ENCODE data around the gene GPR137B. TPM values are rescaled to one million over a fixed set of nuclear protein-coding genes. Genes with fewer than 3 reads are reported as not detected.

Gene GPR137B
- total and polyA plus RNA-seq, 2 of the 4 experiments (the other 2 are of a cell fraction): 4.5 to 12.3 TPM

DNA sequence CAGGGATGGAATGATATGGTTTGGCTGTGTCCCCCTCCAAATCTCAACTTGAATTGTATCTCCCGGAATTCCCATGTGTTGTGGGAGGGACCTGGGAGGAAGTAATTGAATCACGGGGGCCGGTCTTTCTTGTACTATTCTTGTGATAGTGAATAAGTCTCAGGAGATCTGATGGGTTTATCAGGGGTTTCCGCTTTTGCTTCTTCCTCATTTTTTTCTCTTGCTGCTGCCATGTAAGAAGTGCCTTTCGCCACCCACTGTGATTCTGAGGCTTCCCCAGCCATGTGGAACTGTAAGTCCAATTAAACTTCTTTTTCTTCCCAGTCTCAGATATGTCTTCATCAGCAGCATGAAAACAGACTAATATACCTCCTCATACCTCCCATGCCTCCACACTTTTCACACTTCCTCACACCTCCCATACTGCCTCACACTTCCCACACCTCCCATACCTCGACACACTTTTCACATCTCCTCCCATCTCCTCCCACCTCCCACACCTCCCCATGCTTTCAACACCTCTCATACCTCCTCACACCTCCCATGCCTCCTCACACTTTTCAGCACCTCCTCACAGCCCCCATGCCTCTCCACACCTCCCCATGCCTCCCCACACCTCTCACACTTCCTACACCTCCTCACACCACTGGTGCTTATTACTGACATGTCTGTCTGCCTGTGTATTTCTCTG lies 21.3 kb downstream of the GPR137B start:
- CTCF ChIA-PET: no interaction called here
- H2AK5ac ChIP-seq (ENCODE audit: low read depth, low read length): no peak overlapping the region
- intact Hi-C loops (cut with micrococcal nuclease): no loop called here

More for the DNA sequence above, 21.3 kb downstream of the GPR137B start:
- no peak overlapping the region for H3K9ac ChIP-seq (ENCODE audit: low read depth, low read length)
- no peak overlapping the region for H3K18ac ChIP-seq (ENCODE audit: low read depth, low read length)
- no peak for DNase-seq
- H3K4ac ChIP-seq (ENCODE audit: low read depth, low read length): no peak overlapping the region
- H3K79me1 ChIP-seq (ENCODE audit: low read depth in 1 of 2, low read length in 2 of 2): 0 out of 4 replicates have a peak, but pooled peaks cover 0 to under 1% of the 10 kb centered on the region in 2 experiments
- no peak overlapping the region for H2BK20ac ChIP-seq (ENCODE audit: low read depth, low read length)
- no peak overlapping the region for H4K5ac ChIP-seq (ENCODE audit: low read depth, low read length)
- in situ Hi-C loops (cut with MboI; ENCODE audit: low sequenced_read_pairs) (no loop called here), dilution Hi-C loops (cut with HindIII; ENCODE audit: low sequenced_read_pairs, unreplicated experiment) (no loop called here)
- H4K8ac ChIP-seq (ENCODE audit: low read depth in 2 of 2, low read length in 2 of 2): no peak overlapping the region
- no peak overlapping the region for H2BK5ac ChIP-seq (ENCODE audit: low read depth, low read length, poor library complexity, severe bottlenecking)
- H4K91ac ChIP-seq (ENCODE audit: insufficient read depth, low read depth, low read length): no peak overlapping the region
- H3K4me1 ChIP-seq (ENCODE audit: control insufficient read depth, insufficient read depth, low read length): no peaks in the 10 kb centered on the region
- no peak overlapping the region for H3K14ac ChIP-seq (replicated peaks; ENCODE audit: low read depth, low read length)
- no peak overlapping the region for H3K4me2 ChIP-seq (ENCODE audit: low read depth, low read length)
- no peak overlapping the region for H2BK15ac ChIP-seq (ENCODE audit: low read depth, low read length)
- no TSS peak for BruUV-seq (replicated peaks)
- H3K27me3 ChIP-seq (ENCODE audit: control insufficient read depth, insufficient read depth, low read length): no peaks in the 10 kb centered on the region
- H2AFZ ChIP-seq (replicated peaks; ENCODE audit: low read length, poor library complexity): no peak overlapping the region
- no peak overlapping the region for H3K23ac ChIP-seq (ENCODE audit: low read depth, low read length)
- no peaks in the 10 kb centered on the region for H4K20me1 ChIP-seq (ENCODE audit: insufficient read depth, low read length)
- no peak overlapping the region for H2AK9ac ChIP-seq (replicated peaks; ENCODE audit: low read depth, low read length, poor library complexity)
- no peak for ATAC-seq (ENCODE audit: low read depth)
- H3K9me1 ChIP-seq (ENCODE audit: insufficient read depth, low read length): no peaks in the 10 kb centered on the region
- no peak overlapping the region for H2BK120ac ChIP-seq (ENCODE audit: low read depth, low read length)
- H3K9me3 ChIP-seq (ENCODE audit: control insufficient read depth, insufficient read depth, low read length): peaks cover 6% of the 10 kb centered on the region; the same call in 1 of the 2 replicates
- TF ChIP-seq CEBPB (IDR thresholded peaks at IDR 0.05; ENCODE audit: low read depth, low read length): no peak
- TF ChIP-seq FOS (IDR thresholded peaks at IDR 0.05; ENCODE audit: low read depth, low read length): no peak
- TF ChIP-seq, protein P1, sequence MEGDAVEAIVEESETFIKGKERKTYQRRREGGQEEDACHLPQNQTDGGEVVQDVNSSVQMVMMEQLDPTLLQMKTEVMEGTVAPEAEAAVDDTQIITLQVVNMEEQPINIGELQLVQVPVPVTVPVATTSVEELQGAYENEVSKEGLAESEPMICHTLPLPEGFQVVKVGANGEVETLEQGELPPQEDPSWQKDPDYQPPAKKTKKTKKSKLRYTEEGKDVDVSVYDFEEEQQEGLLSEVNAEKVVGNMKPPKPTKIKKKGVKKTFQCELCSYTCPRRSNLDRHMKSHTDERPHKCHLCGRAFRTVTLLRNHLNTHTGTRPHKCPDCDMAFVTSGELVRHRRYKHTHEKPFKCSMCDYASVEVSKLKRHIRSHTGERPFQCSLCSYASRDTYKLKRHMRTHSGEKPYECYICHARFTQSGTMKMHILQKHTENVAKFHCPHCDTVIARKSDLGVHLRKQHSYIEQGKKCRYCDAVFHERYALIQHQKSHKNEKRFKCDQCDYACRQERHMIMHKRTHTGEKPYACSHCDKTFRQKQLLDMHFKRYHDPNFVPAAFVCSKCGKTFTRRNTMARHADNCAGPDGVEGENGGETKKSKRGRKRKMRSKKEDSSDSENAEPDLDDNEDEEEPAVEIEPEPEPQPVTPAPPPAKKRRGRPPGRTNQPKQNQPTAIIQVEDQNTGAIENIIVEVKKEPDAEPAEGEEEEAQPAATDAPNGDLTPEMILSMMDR (conservative IDR thresholded peaks at IDR 0.05; ENCODE audit: low read depth, low read length): no peak
- no peak for TF ChIP-seq NFE2L2 (IDR thresholded peaks at IDR 0.05; ENCODE audit: low read depth, low read length)
- no peak for TF ChIP-seq RAD21 (IDR thresholded peaks at IDR 0.05; ENCODE audit: low read length)
- TF ChIP-seq MAFK (IDR thresholded peaks at IDR 0.05; ENCODE audit: low read depth, low read length): no peak
- TF ChIP-seq SMC3 (IDR thresholded peaks at IDR 0.05; ENCODE audit: low read depth, low read length): no peak
- no peak for TF ChIP-seq BHLHE40 (IDR thresholded peaks at IDR 0.05; ENCODE audit: low read depth, low read length)
- no peak for TF ChIP-seq POLR2A (IDR thresholded peaks at IDR 0.05; ENCODE audit: low read depth, low read length)
- TF ChIP-seq MAZ (IDR thresholded peaks at IDR 0.05; ENCODE audit: borderline replicate concordance, low read depth, low read length): no peak
- TF ChIP-seq, protein P2, sequence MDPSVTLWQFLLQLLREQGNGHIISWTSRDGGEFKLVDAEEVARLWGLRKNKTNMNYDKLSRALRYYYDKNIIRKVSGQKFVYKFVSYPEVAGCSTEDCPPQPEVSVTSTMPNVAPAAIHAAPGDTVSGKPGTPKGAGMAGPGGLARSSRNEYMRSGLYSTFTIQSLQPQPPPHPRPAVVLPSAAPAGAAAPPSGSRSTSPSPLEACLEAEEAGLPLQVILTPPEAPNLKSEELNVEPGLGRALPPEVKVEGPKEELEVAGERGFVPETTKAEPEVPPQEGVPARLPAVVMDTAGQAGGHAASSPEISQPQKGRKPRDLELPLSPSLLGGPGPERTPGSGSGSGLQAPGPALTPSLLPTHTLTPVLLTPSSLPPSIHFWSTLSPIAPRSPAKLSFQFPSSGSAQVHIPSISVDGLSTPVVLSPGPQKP (IDR thresholded peaks at IDR 0.05; ENCODE audit: borderline replicate concordance, low read depth, low read length): no peak
- no peak for TF ChIP-seq CHD1 (IDR thresholded peaks at IDR 0.05; ENCODE audit: low read depth, low read length)
- no peak for TF ChIP-seq RCOR1 (IDR thresholded peaks at IDR 0.05; ENCODE audit: insufficient replicate concordance, low read length)
- TF ChIP-seq, protein P3, sequence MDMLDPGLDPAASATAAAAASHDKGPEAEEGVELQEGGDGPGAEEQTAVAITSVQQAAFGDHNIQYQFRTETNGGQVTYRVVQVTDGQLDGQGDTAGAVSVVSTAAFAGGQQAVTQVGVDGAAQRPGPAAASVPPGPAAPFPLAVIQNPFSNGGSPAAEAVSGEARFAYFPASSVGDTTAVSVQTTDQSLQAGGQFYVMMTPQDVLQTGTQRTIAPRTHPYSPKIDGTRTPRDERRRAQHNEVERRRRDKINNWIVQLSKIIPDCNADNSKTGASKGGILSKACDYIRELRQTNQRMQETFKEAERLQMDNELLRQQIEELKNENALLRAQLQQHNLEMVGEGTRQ (IDR thresholded peaks at IDR 0.05; ENCODE audit: low read depth, low read length): no peak
- no peak for TF ChIP-seq RFX5 (IDR thresholded peaks at IDR 0.05; ENCODE audit: low read depth, low read length)
- no peak for TF ChIP-seq MXI1 (IDR thresholded peaks at IDR 0.05; ENCODE audit: borderline replicate concordance, low read depth, low read length)
- WGBS, 2 experiments (ENCODE audit: extremely low coverage in 2 of 2, insufficient read length in 1 of 2): 54 to 100% methylated on average over 1 to 2 of the region's 6 CpGs
- no peak overlapping the region for H3K56ac ChIP-seq (ENCODE audit: extremely low read depth, insufficient read depth, low read length)
- POLR2A ChIA-PET (ENCODE audit: unreplicated experiment): no interaction called here
- H3K27ac ChIP-seq (ENCODE audit: insufficient read depth, low read length): no peak overlapping the region
- H3K4me3 ChIP-seq (ENCODE audit: insufficient read depth, low read depth, low read length): no peak overlapping the region
- peaks cover 2% of the 10 kb centered on the region; the same call in 1 of the 2 replicates for H3K36me3 ChIP-seq (ENCODE audit: control insufficient read depth, insufficient read depth, low read length)
